ENCODE measurements around the gene CNTN1.
"Not testable (repeated sequence)": the region's sequence is repeated elsewhere in the genome, so short reads cannot be mapped to it uniquely, and the experiment has no call there.

The CNTN1 gene

DNA sequence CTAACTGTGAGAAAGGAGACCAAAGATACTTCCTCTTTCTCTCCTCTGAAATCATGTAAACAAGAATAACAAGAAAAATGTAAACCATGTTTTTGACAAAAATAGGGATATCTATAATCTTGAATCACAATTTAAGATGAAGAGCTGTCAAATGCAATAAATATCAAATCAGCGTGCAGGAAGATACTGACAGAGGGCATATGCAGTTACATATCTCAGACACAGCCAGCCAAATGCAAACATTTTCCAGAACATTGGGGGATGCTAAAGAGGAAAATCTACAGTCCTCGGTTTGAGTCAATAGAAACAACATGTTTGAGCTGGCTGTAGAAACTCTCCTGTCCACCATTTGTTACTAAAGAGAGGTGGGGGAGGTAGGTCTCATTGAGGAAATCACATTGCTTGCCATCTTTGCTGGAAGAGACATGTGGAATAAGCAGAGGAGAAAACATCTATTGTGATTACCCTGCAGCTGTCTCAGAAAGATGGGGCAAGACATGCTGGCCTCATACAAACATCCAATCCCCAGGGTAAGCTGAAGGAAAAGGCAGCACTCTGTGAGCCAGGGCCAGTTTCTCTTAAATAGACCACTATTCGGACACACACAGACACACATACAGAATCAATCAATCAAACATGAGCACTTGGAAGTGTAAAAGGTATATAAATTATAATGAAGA, 43.5 kb downstream of the CNTN1 start:
- no peak for DNase-seq (ENCODE audit: low read depth)
- TF ChIP-seq, protein P1, sequence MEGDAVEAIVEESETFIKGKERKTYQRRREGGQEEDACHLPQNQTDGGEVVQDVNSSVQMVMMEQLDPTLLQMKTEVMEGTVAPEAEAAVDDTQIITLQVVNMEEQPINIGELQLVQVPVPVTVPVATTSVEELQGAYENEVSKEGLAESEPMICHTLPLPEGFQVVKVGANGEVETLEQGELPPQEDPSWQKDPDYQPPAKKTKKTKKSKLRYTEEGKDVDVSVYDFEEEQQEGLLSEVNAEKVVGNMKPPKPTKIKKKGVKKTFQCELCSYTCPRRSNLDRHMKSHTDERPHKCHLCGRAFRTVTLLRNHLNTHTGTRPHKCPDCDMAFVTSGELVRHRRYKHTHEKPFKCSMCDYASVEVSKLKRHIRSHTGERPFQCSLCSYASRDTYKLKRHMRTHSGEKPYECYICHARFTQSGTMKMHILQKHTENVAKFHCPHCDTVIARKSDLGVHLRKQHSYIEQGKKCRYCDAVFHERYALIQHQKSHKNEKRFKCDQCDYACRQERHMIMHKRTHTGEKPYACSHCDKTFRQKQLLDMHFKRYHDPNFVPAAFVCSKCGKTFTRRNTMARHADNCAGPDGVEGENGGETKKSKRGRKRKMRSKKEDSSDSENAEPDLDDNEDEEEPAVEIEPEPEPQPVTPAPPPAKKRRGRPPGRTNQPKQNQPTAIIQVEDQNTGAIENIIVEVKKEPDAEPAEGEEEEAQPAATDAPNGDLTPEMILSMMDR (IDR thresholded peaks at IDR 0.05; ENCODE audit: low read length, missing control alignments) = no peak
- H3K4me3 ChIP-seq (replicated peaks; ENCODE audit: low read depth, low read length) = no peak overlapping the region

DNA sequence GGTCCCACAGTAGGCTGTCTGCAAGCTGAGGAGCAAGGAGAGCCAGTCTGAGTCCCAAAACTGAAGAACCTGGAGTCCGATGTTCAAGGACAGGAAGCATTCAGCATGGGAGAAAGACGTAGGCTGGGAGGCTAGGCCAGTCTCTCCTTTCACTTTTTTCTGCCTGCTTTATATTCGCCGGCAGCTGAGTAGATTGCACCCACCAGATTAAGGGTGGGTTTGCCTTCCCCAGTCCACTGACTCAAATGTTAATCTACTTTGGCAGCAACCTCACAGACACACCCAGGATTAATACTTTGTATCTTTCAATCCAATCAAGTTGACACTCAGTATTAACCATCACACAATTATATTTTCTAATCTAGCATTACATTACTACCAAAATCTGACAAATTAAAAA, 45.2 kb downstream of the CNTN1 start:
- not testable (repeated sequence) for DNase-seq (ENCODE audit: low read depth); H3K4me3 ChIP-seq (replicated peaks; ENCODE audit: low read depth, low read length)

DNA sequence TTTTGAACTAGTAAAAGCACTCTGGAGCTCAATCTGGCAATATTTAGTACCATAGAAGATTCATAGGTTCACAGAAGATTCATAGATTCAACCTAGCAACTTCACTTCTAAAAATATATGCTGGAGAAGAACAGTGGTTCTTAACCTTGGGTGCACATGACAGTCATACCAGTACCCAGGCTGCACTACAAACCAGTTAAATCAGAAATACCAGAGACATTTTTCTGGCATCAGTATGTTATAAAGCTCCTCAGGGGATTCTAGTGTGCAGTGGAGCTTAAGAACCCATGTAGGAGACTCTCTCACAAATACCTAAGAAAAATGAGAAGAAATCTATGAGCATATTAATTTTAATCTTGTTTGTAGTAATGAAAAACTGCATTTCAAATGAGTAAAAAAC, 46.6 kb downstream of the CNTN1 start:
- no peak overlapping the region for H3K4me3 ChIP-seq (replicated peaks; ENCODE audit: low read depth, low read length)
- DNase-seq (ENCODE audit: low read depth) = no peak
- TF ChIP-seq, protein P1 (IDR thresholded peaks at IDR 0.05; ENCODE audit: low read length, missing control alignments) = no peak

DNA sequence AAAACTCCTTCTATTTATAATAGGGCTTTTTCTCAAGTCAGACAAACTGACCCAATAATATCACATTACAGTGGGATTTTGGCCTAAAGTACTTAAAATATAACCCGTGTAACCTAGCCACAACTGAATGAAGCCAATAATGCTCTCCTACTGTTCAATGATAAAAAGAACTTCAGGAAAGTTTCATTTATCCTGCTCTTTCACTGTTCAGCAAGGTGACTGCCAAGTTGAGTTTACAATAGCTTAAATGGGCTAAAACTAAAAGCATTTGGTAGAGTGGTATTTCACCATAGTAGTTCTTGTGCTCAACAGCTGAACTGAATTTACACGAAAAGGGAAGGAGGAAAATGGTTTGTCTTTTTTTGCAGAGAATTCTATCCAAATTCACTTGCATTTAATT, 49.8 kb downstream of the CNTN1 start:
- TF ChIP-seq, protein P1 (IDR thresholded peaks at IDR 0.05; ENCODE audit: low read length, missing control alignments) = no peak
- no peak for DNase-seq (ENCODE audit: low read depth)
- H3K4me3 ChIP-seq (replicated peaks; ENCODE audit: low read depth, low read length) = no peak overlapping the region

DNA sequence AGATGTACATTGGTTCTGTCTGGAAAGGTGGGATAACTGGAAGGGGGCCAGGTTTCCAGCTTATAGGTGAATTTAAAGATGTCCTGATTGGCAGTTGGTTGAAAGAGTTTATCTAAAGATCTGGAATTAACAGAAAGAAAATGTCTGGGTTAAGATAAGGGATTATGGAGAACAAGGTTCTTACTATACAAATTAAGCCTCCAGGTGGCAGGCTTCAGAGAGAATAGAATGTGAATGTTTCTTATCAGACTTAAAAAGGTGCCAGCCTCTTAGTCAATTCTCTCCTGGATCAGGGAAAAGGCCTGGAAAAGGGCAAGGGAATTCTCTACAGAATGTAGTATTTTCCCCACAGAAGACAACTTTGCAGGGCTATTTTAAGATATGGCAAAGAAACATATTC, 53.1 kb downstream of the CNTN1 start:
- DNase-seq (ENCODE audit: low read depth) = no peak
- TF ChIP-seq, protein P1 (IDR thresholded peaks at IDR 0.05; ENCODE audit: low read length, missing control alignments) = no peak
- H3K4me3 ChIP-seq (replicated peaks; ENCODE audit: low read depth, low read length) = no peak overlapping the region

DNA sequence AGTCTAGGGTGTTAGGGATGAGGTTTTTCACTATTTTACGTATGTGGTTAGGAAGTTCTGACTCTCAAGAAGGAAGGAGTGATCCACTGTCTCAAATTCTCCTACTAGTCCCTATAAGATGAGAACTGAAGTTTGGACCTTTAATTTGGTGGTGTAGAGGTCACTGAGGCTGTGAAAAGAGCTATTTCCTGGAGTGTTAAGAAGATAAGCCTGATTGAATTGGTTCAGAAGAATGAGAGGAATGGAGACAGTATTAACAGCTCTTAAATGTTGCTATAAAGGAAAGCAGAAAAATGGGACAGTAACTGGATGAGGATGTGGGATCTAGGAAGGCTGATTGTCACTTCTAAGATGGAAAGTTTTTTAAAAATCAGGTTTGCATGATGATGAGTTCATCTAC, 57.6 kb downstream of the CNTN1 start:
- TF ChIP-seq, protein P1 (IDR thresholded peaks at IDR 0.05; ENCODE audit: low read length, missing control alignments) = no peak
- no peak for DNase-seq (ENCODE audit: low read depth)
- H3K4me3 ChIP-seq (replicated peaks; ENCODE audit: low read depth, low read length) = no peak overlapping the region

DNA sequence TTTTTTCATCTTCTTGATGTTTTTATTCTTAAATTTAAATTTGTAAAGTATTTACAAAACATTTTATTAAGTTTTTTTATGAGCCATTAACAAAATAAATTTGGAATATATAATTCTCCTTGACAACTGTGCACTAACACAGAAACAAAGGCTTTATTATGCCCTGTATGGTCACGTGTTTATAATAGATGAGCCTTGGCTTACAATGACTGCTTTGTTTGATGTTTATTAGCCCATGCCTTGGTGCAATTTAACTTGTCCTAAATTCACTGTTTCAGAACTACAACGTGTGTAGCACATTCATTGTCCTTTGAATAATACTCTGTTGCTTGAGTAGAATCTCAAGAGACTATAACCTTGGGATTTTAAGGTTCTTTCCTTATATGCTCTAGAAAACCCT, 59.8 kb downstream of the CNTN1 start:
- TF ChIP-seq, protein P1 (IDR thresholded peaks at IDR 0.05; ENCODE audit: low read length, missing control alignments) = no peak

More for the DNA sequence above, 59.8 kb downstream of the CNTN1 start:
- H3K4me3 ChIP-seq (replicated peaks; ENCODE audit: low read depth, low read length) = no peak overlapping the region
- DNase-seq (ENCODE audit: low read depth) = no peak
